Smooth muscle cell (in vitro differentiated cells): ENCODE results near the gene TSHZ2. TPM values are rescaled to one million over a fixed set of nuclear protein-coding genes. Genes with fewer than 3 reads are reported as not detected.

Source experiments
- DNase-seq: peaks from one replicate; lab custom pipeline; 2025; ENCODE audit not compliant: unreplicated experiment; lab: John Stamatoyannopoulos, UW
- H2AFZ ChIP-seq: fragments of 200-600 bp; sonication (generic); 2 replicates; pipeline ENCODE4 v1.6.0; 2016; ENCODE audit warnings: antibody characterized with exemption, low read depth, mild to moderate bottlenecking
- H3F3A ChIP-seq: fragments of 200-600 bp; sonication (generic); 2 replicates; pipeline ENCODE4 v1.6.0; 2017; ENCODE audit warnings: antibody characterized with exemption, low read depth
- H3K27ac ChIP-seq: fragments of 200-600 bp; sonication (generic); 2 replicates; pipeline ENCODE4 v1.5.1; 2016; ENCODE audit warnings: low read depth, mild to moderate bottlenecking
- H3K27me3 ChIP-seq: fragments of 200-600 bp; sonication (generic); 2 replicates; pipeline ENCODE4 v1.6.1; 2016; ENCODE audit warnings: low read depth, mild to moderate bottlenecking
- H3K36me3 ChIP-seq: fragments of 200-600 bp; sonication (generic); 2 replicates; pipeline ENCODE4 v1.5.1; 2016; ENCODE audit warnings: low read depth
- H3K4me1 ChIP-seq: fragments of 200-600 bp; sonication (generic); 2 replicates; pipeline ENCODE4 v1.5.1; 2016; ENCODE audit warnings: low read depth
- H3K4me2 ChIP-seq: fragments of 200-600 bp; sonication (generic); 2 replicates; pipeline ENCODE4 v1.6.0; 2016; ENCODE audit warnings: mild to moderate bottlenecking
- H3K4me3 ChIP-seq: fragments of 200-600 bp; sonication (generic); 2 replicates; pipeline ENCODE4 v1.5.1; 2016; ENCODE audit warnings: mild to moderate bottlenecking
- H3K79me2 ChIP-seq: fragments of 200-600 bp; sonication (generic); 2 replicates; pipeline ENCODE4 v1.6.0; 2016; ENCODE audit warnings: low read depth, mild to moderate bottlenecking
- H3K9ac ChIP-seq: fragments of 200-600 bp; sonication (generic); 2 replicates; pipeline ENCODE4 v1.6.0; 2016; ENCODE audit warnings: low read depth
- H3K9me3 ChIP-seq: fragments of 200-600 bp; sonication (generic); replicated peaks from 2 replicates; pipeline ENCODE4 v1.5.1; 2016; ENCODE audit warnings: low read depth
- H4K20me1 ChIP-seq: fragments of 200-600 bp; sonication (generic); 2 replicates; pipeline ENCODE4 v1.6.0; 2016; ENCODE audit warnings: low read depth
- WGBS: methylation state at CpG from one replicate; pipeline ENCODE4 v1.1.7; 2016; ENCODE audit warnings: low lambda C conversion rate; 5-methylcytosine and 5-hydroxymethylcytosine counted together
- polyA plus RNA-seq: library from polyadenylated mRNA; unstranded; fragments of >200 nt; fragmentation: Nextera tagmentation; extraction: Ambion mirVana; gene quantifications from 2 replicates; pipeline ENCODE4 v1.2.1, GENCODE V29; 2016
- total RNA-seq: library from RNA; depleted of rRNA; stranded (reverse); fragments of >200 nt; gene quantifications from 2 replicates; pipeline ENCODE4 v1.2.3, GENCODE V29; 2014
- TF ChIP-seq, protein P1 (sequence below): fragments of 200-600 bp; sonication (generic); IDR thresholded peaks from 2 replicates; pipeline ENCODE4 v1.5.1; 2017; ENCODE audit warnings: borderline replicate concordance, mild to moderate bottlenecking, antibody characterized with exemption; ENCODE audit not compliant: insufficient read depth, poor library complexity, severe bottlenecking

Gene TSHZ2
- total and polyA plus RNA-seq, 2 experiments from 2014 or later, result 4.8 to 6.6 TPM

DNA sequence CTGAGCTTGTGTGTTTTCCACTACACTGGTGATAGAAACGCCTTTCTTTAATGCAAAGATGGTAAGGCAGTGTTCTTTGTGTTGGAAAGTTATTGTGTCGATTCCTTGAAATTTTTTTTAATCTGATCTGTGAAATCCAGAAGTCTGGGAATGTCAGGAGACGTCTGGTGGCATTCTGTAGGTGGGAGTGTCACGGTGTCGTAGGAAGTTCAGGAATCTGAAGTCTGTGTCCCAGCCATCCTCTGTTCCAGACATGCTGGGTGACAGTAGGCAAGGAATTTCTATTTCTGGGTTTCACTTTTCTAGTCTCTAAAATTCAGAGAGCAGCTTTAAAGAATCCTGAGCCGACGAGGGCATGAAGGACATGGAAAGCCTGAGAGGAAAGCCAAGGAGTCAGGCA is 397.7 kb downstream of the TSHZ2 start:
- Histone ChIP-seq H3K79me2 (no peaks in the 10 kb centered on the region), H3K27me3 (no peaks in the 10 kb centered on the region), H3K9ac (no peak overlapping the region), H3K4me1 (peaks cover 3% of the 10 kb centered on the region), H3K36me3 (no peaks in the 10 kb centered on the region), H3K4me2 (no peak overlapping the region), H2AFZ (no peak overlapping the region), H3F3A (no peaks in the 10 kb centered on the region), H3K27ac (no peak overlapping the region), H3K4me3 (no peak overlapping the region), H3K9me3 (no peaks in the 10 kb centered on the region), H4K20me1 (no peaks in the 10 kb centered on the region)
- TF ChIP-seq, protein P1, sequence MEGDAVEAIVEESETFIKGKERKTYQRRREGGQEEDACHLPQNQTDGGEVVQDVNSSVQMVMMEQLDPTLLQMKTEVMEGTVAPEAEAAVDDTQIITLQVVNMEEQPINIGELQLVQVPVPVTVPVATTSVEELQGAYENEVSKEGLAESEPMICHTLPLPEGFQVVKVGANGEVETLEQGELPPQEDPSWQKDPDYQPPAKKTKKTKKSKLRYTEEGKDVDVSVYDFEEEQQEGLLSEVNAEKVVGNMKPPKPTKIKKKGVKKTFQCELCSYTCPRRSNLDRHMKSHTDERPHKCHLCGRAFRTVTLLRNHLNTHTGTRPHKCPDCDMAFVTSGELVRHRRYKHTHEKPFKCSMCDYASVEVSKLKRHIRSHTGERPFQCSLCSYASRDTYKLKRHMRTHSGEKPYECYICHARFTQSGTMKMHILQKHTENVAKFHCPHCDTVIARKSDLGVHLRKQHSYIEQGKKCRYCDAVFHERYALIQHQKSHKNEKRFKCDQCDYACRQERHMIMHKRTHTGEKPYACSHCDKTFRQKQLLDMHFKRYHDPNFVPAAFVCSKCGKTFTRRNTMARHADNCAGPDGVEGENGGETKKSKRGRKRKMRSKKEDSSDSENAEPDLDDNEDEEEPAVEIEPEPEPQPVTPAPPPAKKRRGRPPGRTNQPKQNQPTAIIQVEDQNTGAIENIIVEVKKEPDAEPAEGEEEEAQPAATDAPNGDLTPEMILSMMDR, result no peak
- WGBS, result 62% methylated on average over 7 of the region's 7 CpGs
- DNase-seq, result no peak

DNA sequence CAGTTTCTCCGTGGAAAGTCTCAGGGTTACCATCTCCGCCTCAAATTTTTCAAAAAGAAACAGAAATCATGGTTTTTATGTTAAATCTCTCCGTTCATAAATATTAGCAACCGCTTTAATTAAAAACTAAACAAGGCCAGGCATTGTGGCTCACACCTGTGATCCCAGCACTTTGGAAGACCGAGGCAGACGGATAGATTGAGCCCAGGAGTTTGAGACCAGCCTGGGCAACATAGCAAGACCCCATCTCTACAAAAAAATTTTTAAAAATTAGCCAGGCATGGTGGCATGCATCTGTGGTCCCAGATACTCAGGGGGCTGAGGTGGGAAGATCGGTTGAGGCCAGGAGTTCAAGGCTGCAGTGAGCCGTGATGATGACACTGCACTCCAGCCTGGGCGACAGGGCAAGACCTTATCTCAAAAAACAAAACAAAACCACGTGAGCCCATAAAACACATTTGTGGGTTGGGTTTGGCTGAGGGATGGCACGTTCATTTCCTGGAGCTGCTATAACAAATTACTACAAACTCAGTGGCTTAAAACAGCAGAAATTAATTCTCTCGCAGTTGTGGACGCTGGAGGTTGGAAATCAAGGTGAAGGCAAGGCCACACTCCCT is 398.3 kb downstream of the TSHZ2 start:
- TF ChIP-seq, protein P1, result no peak

GRCh38 chr20:53371216-53371615 is 399.1 kb downstream of the TSHZ2 start:
- DNase-seq, result no peak

More for the DNA sequence above, 398.3 kb downstream of the TSHZ2 start:
- no peaks in the 10 kb centered on the region for H3F3A ChIP-seq
- H3K27ac ChIP-seq, result no peak overlapping the region
- H3K4me3 ChIP-seq, result no peak overlapping the region
- no peaks in the 10 kb centered on the region for H3K79me2 ChIP-seq
- H2AFZ ChIP-seq, result no peak overlapping the region
- H3K9ac ChIP-seq, result no peak overlapping the region
- H3K36me3 ChIP-seq, result no peaks in the 10 kb centered on the region
- DNase-seq, result no peak
- no peaks in the 10 kb centered on the region for H3K9me3 ChIP-seq
- H3K4me1 ChIP-seq, result peaks cover 3% of the 10 kb centered on the region
- WGBS, result 78% methylated on average over 13 of the region's 13 CpGs
- H4K20me1 ChIP-seq, result no peaks in the 10 kb centered on the region
- H3K27me3 ChIP-seq, result no peaks in the 10 kb centered on the region
- no peak overlapping the region for H3K4me2 ChIP-seq

More at GRCh38 chr20:53371216-53371615, 399.1 kb downstream of the TSHZ2 start:
- Histone ChIP-seq H3K4me1 (no peaks in the 10 kb centered on the region), H3F3A (no peaks in the 10 kb centered on the region), H3K9ac (no peak overlapping the region), H3K27me3 (no peaks in the 10 kb centered on the region), H3K27ac (no peak overlapping the region), H3K9me3 (no peaks in the 10 kb centered on the region), H3K79me2 (no peaks in the 10 kb centered on the region), H3K4me3 (no peak overlapping the region), H2AFZ (no peak overlapping the region), H4K20me1 (no peaks in the 10 kb centered on the region), H3K36me3 (no peaks in the 10 kb centered on the region), H3K4me2 (no peak overlapping the region)
- 64% methylated on average over 4 of the region's 4 CpGs for WGBS
- TF ChIP-seq, protein P1, result no peak
